HUDEP-2 (cell line): ENCODE measurements around the gene TEX22.
A peak's percentile ranks its signal among the peaks of the same experiment; 100 is the strongest.

Experiments used
- DNase-seq, 76 experiments: peaks; one replicate each; lab custom pipeline; 2025; ENCODE audit not compliant: unreplicated experiment in 76 of 76; lab: John Stamatoyannopoulos, UW

The TEX22 gene

DNA sequence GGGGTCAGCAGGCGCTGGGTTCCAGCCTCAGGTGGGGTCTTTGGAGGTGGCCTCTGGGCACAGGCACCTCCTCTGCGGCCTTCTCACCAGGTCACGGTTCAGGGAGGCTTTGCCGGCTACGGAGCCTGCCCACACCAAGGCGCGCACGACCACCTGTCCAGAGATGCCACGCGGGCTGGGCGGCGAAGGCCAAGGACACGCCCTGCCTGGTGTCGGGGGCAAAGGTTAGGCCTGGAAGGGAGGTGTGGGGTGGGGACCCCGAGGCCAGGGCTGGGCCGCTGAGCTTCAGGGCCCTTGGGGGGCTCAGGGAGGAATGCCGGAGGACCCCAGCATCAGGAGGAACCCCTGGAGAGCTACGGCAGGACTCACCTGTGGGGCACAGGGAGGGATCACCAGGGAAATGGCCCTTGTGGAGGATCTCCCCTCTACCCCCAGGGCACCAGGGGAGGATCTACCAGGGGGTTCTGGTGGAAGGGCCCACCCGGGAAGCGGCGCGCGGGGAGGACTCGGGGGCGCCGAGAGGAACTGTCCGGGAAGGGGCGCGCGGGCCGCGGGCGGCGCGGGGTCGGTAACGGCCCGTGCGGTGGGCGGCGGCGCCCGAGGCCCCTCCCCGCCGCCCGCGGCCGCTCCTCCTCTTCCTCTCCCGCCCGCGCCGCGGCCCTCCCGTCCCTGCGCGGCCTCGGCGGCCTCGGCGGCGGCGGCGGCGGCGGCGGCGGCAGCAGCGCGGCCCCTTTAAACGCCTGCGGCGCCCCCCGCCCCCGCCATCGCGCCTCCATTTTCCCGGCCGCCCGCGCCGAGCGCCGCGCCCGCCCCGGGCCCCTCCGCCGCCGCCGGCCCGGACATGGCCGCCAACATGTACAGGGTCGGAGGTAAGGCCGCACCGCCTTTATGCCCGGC is 21.1 kb downstream of the TEX22 start, which contains the start of gene MTA1:
MTA1 (plus strand) TSS at position 633 of the 897 bp plus-strand sequence; CDS start at position 842, 209 bp downstream.
- DNase-seq, result peak in 8 of 76 experiments; percentile 15 to 30 (median 21)

DNA sequence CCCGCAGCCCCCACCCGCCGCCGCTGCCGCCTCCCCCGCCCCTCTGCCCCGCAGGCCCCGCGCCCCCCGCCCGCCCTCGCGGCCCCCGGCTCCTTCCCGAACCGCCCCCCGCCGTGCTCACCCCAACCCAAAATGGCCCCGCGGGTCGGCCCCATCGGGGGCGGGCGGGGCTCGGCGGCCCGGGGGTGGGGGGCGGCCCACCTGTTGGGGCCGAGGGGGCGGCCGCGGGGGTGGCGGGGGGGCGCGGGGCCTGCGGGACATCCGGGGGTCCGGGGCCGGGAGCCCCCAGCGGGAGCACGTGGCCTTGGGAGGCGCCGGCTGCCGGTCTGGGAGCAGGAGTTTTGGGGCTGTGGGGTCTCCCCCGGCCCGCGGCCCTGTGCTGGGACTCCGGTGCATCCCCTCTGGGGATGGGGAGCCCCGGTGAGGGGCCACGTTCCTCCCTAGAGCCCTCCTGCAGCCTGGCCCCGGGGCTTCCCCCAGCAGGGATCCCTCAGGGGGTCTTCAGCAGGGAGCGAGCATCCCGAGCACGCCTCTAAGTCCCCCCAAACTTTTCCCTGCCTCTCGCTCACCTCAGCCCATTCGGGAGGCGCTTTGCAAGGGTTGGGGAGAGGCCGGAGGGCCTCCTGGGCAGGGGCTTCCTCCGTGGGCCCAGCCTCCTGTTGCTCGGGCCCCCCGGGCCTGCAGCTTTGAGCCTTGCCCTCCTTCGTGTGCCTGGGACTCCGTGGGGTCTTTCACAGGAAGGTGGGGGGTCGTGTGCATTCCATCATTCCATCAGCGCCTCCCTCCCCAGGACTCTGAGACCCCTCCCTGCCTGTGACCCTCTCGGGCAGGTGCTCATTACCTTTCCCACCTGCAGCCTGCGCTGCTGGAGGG is 22.0 kb downstream of the TEX22 start:
- DNase-seq, result no peak

DNA sequence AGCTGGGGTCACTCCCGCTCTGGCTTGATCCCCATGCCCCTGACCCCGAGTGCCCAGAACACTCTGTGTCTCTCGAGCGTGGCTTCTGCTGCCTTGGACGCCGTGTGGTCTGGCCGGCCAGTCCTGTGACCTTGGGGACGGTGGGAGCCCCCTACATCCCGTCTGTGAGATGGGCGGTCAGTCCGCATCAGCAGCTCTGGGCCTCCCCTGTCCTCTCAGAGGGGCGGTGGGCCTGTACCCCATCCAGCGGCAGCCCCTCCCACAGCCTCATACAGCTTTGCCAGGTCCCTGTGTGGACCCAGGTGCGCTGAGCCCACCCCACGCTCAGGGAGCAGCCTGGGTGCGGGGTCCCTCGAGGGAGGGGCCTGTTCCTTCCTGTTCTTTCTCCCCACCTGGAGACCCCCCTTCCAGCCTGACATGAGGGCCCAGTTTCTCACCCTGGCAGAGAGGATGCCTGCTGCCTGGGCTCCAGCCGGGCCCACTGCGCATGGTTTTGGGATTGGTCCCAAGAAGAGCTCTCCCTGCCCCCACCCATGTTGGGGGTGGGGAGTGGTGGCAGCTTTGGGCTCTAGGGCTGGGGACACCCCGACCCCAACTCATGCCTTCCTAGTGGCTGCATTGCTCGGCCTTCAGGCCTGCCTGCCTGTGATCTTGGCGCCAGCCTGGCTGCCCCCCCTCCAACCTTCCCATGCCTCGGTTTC is 22.8 kb downstream of the TEX22 start:
- no peak for DNase-seq

GRCh38 chr14:105421723-105422615 is 23.6 kb downstream of the TEX22 start:
- no peak for DNase-seq

GRCh38 chr14:105422695-105423487 is 24.6 kb downstream of the TEX22 start:
- peak in 10 of 76 experiments; percentile 11 to 47 (median 19) for DNase-seq

GRCh38 chr14:105423488-105424195 is 25.3 kb downstream of the TEX22 start:
- DNase-seq, result no peak

GRCh38 chr14:105424861-105425260 is 26.5 kb downstream of the TEX22 start:
- DNase-seq, result no peak

DNA sequence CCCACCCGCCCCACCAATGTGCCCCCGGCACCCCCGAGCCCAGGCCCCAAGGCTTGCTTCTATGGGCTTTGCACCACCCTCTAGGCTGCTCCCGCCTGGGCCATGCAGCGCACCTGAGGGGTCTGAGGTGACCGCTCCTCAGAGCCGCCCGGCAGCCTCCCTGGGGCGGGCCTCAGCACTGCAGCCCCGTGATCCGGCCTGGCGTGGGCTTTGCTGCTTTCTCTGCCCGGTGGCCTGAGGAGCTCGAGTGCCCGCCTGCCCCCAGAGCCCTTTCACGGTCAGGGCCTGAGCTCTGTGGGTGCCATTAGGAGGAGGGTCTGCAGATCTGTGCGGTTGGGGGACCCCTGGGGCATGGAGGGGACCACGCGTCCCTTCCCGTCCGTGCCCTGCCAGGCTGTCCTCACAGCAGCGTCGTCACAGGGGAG is 27.5 kb downstream of the TEX22 start:
- DNase-seq, result no peak

DNA sequence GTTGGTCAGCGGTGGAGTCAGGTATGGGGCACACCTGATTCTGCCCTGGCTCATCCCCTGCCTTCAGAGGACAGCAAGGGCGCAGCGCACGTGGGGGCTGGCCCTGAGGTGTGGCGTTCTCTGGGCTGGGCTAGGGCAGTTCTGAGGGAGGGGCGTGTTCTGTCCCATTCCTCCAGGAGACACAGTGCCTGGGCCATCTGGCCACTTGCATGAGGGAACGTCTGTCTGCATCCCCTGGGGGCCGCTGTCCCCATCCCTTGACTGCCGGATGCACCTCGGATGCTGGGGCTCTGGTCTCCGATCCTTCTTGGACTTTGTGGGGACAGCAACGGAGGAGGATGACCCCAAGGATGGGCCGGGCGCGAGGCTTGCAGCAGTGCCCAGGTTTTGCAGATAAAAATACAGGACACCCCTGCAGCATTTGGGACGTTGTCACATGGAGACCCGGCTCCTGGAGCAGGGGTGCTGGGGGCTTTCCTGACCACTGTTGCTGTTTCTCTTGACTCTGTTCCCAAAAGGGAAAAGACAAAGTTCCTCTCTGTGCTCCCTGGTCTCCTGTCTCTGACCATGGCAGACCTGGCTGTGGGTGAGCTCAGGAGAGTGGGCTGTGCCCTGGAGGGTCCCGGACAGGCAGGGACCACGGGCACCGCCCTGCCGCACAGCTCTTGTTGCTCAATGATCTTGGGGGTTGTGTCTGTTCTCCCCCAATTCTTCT is 28.2 kb downstream of the TEX22 start:
- no peak for DNase-seq

DNA sequence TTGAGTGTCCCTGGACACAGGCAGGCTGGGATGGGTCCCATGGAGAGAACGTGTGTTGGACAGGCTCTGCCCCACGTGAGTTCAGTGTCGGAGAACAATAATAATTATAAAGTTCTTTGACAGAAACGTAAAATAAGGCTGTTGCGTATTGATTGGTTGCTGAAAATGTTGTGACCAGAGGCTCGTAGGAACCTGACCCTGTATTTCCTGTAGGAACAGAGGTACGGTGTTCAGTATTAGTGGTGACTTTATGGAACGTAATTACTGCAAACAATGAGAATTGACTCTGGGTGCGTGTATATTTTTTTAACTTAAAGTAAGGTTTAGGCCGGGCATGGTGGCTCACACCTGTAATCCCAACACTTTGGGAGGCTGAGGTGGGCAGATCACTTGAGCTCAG is 29.1 kb downstream of the TEX22 start:
- DNase-seq, result no peak

GRCh38 chr14:105427936-105428485 is 29.7 kb downstream of the TEX22 start:
- no peak for DNase-seq

DNA sequence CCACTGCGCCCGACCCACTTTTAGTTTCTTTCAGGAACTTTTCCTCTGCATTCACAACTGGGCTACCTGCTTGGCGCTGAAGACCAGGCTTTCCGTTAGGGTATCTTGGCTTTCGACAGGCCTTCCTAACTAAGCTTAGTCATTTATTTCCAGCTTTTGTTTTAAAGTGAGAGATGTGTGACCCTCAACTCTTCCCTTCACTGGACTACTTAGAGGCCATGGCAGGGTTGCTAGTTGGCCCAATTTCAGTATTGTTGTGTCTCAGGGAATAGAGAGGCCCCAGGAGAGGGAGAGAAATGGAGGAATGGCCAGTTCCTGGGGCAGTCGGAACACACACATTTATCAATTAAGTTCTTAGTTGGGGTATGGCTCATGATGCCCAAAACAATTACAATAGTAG is 31.7 kb downstream of the TEX22 start:
- no peak for DNase-seq

- DNase-seq, result no peak
These were observed 32.2 kb downstream of the TEX22 start for GRCh38 chr14:105430565-105430964.

- no peak for DNase-seq
These were observed 32.9 kb downstream of the TEX22 start for GRCh38 chr14:105431256-105431655.

- DNase-seq, result no peak
These were observed 34.3 kb downstream of the TEX22 start for GRCh38 chr14:105432657-105433056.

GRCh38 chr14:105433161-105433605 is 34.8 kb downstream of the TEX22 start:
- DNase-seq, result no peak

DNA sequence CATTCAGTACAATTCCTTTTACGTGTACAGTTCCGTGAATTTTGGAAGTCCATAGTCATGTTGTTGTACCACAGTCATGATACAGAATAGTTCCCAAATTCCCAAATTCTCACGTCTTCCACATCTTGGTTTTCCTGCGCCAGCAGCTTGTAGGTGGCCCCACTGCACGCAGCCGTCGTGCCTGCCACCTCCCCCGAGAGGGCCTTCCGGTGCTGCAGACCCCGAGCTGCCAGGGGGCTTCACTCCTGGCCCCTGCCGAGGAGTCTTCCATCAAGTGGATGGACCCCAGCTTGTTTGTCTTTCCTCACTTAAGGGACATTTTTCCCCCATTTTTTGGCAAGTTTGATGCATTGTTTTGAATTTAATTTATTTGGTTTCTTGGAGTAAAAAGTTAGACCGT is 38.1 kb downstream of the TEX22 start:
- DNase-seq, result no peak
